IPS DF 4.7 (cell line): ENCODE data around the gene COL7A1.

ENCODE experiments used
- DNase-seq: peaks from one replicate; pipeline ENCODE4 v3.0.0-alpha.2; 2013; ENCODE audit warnings: low spot score; ENCODE audit errors: extremely low read depth

The COL7A1 gene

GRCh38 chr3:48595075-48595525, at the start of gene COL7A1:
TSS of gene COL7A1 (minus strand) at chr3:48595329. CDS start at chr3:48595159, 170 bp downstream.
- DNase-seq = no peak

GRCh38 chr3:48642605-48643004, 47.5 kb upstream of the COL7A1 start:
- DNase-seq = no peak

GRCh38 chr3:48641396-48641795, 46.3 kb upstream of the COL7A1 start:
- DNase-seq = no peak

GRCh38 chr3:48639944-48640606, 44.9 kb upstream of the COL7A1 start:
- DNase-seq = no peak

GRCh38 chr3:48637305-48637704, 42.2 kb upstream of the COL7A1 start:
- DNase-seq = no peak

DNA sequence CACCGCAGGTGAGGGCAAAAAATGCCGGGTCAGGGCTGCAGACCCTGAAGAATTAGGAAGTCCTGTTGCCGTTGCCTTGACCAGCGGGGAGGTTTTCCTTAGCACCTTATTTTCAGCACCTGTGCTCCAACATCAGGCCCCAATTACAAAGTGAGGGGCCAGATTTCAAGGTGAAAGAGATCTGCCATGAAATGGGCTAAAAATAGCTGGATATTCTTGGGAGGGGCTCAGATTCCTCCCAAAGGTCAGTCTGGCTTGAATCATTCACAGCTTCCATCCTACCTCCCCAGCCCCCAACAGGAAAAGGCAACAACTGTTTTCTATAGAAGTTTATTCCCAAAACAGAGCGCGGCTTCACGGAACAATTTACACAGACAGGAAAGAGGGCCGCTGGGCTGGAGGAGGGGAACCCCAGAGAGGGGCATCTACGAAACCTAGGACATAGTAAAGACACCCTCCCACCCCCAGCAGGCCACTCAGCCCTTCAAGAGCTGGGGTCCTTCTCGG, 41.1 kb upstream of the COL7A1 start:
- DNase-seq = no peak

- DNase-seq = peak; percentile 83
These were observed 40.3 kb upstream of the COL7A1 start, which contains the start of gene SLC26A6 for GRCh38 chr3:48635222-48636021. TSS of gene SLC26A6 (minus strand) at chr3:48635461. CDS start at chr3:48635393, 68 bp downstream.

GRCh38 chr3:48634661-48635221, 39.6 kb upstream of the COL7A1 start:
- no peak for DNase-seq

DNA sequence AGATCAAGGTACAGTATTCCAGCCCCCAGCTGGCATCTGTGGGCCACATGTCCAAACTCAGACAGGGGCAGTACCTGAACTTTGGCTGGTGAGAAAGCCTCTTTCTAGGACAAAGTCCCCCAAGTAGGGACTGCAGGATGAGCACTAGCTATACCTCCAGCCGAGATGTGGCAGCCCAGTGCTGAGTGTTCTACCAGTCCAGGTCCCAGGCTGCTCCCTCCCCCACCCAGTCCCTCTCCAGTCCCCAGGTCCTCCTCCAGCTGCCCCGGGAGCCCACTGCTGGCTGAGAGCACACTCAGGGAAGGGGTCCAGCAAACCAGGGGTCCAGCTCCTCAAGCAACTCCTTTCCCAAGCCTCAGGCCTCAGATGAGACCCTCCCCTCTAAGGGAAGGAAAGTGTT, 38.6 kb upstream of the COL7A1 start:
- DNase-seq = no peak

GRCh38 chr3:48633256-48633655, 38.1 kb upstream of the COL7A1 start:
- no peak for DNase-seq

- no peak for DNase-seq
These were observed 36.7 kb upstream of the COL7A1 start for GRCh38 chr3:48631516-48632448.

GRCh38 chr3:48630833-48631232, 35.7 kb upstream of the COL7A1 start:
- no peak for DNase-seq

GRCh38 chr3:48630407-48630806, 35.3 kb upstream of the COL7A1 start:
- DNase-seq = no peak

GRCh38 chr3:48629894-48630293, 34.8 kb upstream of the COL7A1 start:
- no peak for DNase-seq

- DNase-seq = no peak
These were observed 33.3 kb upstream of the COL7A1 start for GRCh38 chr3:48628277-48629017.

- DNase-seq = no peak
These were observed 30.5 kb upstream of the COL7A1 start for GRCh38 chr3:48625600-48625999.

DNA sequence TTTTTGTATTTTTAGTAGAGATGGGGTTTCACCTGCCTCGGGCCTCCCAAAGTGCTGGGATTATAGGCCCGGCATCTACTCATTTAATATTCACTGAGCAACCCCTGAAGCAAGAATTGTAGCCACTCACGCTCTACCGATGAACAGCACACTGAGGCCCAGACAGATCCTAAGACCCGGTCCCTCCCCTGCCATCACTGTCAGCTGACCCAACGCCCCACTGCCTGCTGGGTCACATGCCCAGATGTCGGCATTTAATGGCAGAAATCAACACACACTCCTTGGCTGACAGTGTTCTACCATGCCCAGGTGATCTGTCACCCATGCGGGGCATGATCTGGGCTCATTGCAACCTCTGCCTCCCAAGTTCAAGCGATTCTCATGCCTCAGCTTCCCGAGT, 29.6 kb upstream of the COL7A1 start:
- no peak for DNase-seq

GRCh38 chr3:48623851-48624547, 28.9 kb upstream of the COL7A1 start:
- no peak for DNase-seq

- DNase-seq = no peak
These were observed 26.3 kb upstream of the COL7A1 start, which contains the start of gene TMEM89 for GRCh38 chr3:48621461-48621869. TSS of gene TMEM89 (minus strand) at chr3:48621769. CDS start at chr3:48621756, 13 bp downstream.
